GM12873 (cell line): Measurements from ENCODE around the gene ELMOD3.

Experiments
- CTCF ChIP-seq: IDR thresholded peaks from 2 replicates; pipeline ENCODE4 v1.5.1; 2012; ENCODE audit warnings: low read depth, mild to moderate bottlenecking, moderate library complexity, low read length, control low read depth; ENCODE audit not compliant: insufficient read depth; ENCODE audit errors: missing control alignments

ELMOD3 gene

GRCh38 chr2:85356186-85356585 is 1.6 kb downstream of the ELMOD3 start:
- TF ChIP-seq CTCF: no peak

- TF ChIP-seq CTCF: no peak
Observed at GRCh38 chr2:85357736-85358135, 3.2 kb downstream of the ELMOD3 start.

- TF ChIP-seq CTCF: no peak
Observed at GRCh38 chr2:85367180-85367579, 12.6 kb downstream of the ELMOD3 start.

- TF ChIP-seq CTCF: no peak
Observed at GRCh38 chr2:85368921-85369320, 14.4 kb downstream of the ELMOD3 start.

- TF ChIP-seq CTCF: no peak
Observed at GRCh38 chr2:85369500-85369899, 14.9 kb downstream of the ELMOD3 start.

GRCh38 chr2:85371045-85371444 is 16.5 kb downstream of the ELMOD3 start:
- no peak for TF ChIP-seq CTCF

GRCh38 chr2:85376291-85377065 is 21.9 kb downstream of the ELMOD3 start:
- no peak for TF ChIP-seq CTCF

GRCh38 chr2:85377083-85377482 is 22.5 kb downstream of the ELMOD3 start:
- TF ChIP-seq CTCF: no peak
